OCI-LY7 (cell line): ENCODE measurements around the gene HSPBP1. TPM values are rescaled to one million over a fixed set of nuclear protein-coding genes. Genes with fewer than 3 reads are reported as not detected.

Experiments
- BruUV-seq: library from RNA; stranded (reverse); fragments of 400-500 nt; replicated peaks from 2 replicates; lab custom pipeline; 2021; lab: Mats Ljungman, UMichigan
- CTCF ChIA-PET: fragments of 300-600 bp; sonication (Branson Sonifier 250); formaldehyde crosslinking; loops from one replicate; lab custom pipeline; 2022; ENCODE audit warnings: antibody characterized with exemption; ENCODE audit not compliant: unreplicated experiment; lab: Charles Lee
- POLR2A ChIA-PET: fragments of 300-600 bp; sonication (Branson Sonifier 250); formaldehyde crosslinking; loops from one replicate; lab custom pipeline; 2022; ENCODE audit warnings: antibody characterized with exemption; lab: Charles Lee
- DNase-seq: peaks from one replicate; pipeline ENCODE4 v3.0.0-alpha.2; 2015; ENCODE audit warnings: low spot score
- H2AFZ ChIP-seq: fragments of 200-600 bp; sonication (generic), shearing (Covaris generic); 2 replicates; pipeline ENCODE4 v1.6.1; 2014; ENCODE audit warnings: mild to moderate bottlenecking, antibody characterized with exemption, low read length, moderate library complexity
- H3K27ac ChIP-seq: fragments of 200-600 bp; sonication (generic); 2 replicates; pipeline ENCODE4 v1.5.1; 2014; ENCODE audit warnings: mixed run types, low read depth, mild to moderate bottlenecking, moderate library complexity, low read length, inconsistent platforms; ENCODE audit not compliant: poor library complexity, severe bottlenecking
- H3K36me3 ChIP-seq: fragments of 200-600 bp; sonication (generic); 2 replicates; pipeline ENCODE4 v1.6.1; 2014; ENCODE audit warnings: mild to moderate bottlenecking, antibody characterized with exemption, low read length, moderate library complexity, mixed read lengths; ENCODE audit not compliant: insufficient read depth
- H3K4me1 ChIP-seq: fragments of 200-600 bp; sonication (generic); 2 replicates; pipeline ENCODE4 v1.5.1; 2014; ENCODE audit warnings: mild to moderate bottlenecking, low read length; ENCODE audit not compliant: insufficient read depth, poor library complexity, severe bottlenecking
- H3K4me2 ChIP-seq: fragments of 200-600 bp; sonication (generic); 2 replicates; pipeline ENCODE4 v1.6.1; 2014; ENCODE audit warnings: mild to moderate bottlenecking, low read length
- H3K4me3 ChIP-seq: fragments of 200-600 bp; sonication (generic); 2 replicates; pipeline ENCODE4 v1.5.1; 2014; ENCODE audit warnings: mild to moderate bottlenecking, low read depth, low read length; ENCODE audit not compliant: poor library complexity, severe bottlenecking
- H3K79me2 ChIP-seq: fragments of 200-600 bp; sonication (generic); 2 replicates; pipeline ENCODE4 v1.6.1; 2016; ENCODE audit warnings: low read depth, mild to moderate bottlenecking, low read length, moderate library complexity, mixed read lengths; ENCODE audit not compliant: insufficient read depth
- H3K9me2 ChIP-seq: fragments of 200-600 bp; sonication (generic); 2 replicates; pipeline ENCODE4 v1.6.1; 2016; ENCODE audit warnings: mild to moderate bottlenecking, low read length, mixed read lengths; ENCODE audit not compliant: insufficient read depth
- H3K9me3 ChIP-seq: fragments of 200-600 bp; sonication (generic); 2 replicates; pipeline ENCODE4 v1.6.1; 2014; ENCODE audit warnings: mild to moderate bottlenecking, mixed run types, low read length, mixed read lengths
- H4K20me1 ChIP-seq: fragments of 200-600 bp; sonication (generic); 2 replicates; pipeline ENCODE4 v1.6.1; 2014; ENCODE audit warnings: mild to moderate bottlenecking, antibody characterized with exemption, low read length, moderate library complexity, mixed read lengths; ENCODE audit not compliant: insufficient read depth
- EZH2phosphoT487 ChIP-seq: fragments of 200-600 bp; sonication (generic); IDR thresholded peaks from 2 replicates; pipeline ENCODE4 v1.6.1; 2018; ENCODE audit warnings: low read depth, borderline replicate concordance, mild to moderate bottlenecking, mixed run types, antibody characterized with exemption, low read length, moderate library complexity, mixed read lengths
- intact Hi-C: fragments of 100-400 bp; cut with micrococcal nuclease; formaldehyde crosslinking; loops from one replicate; pipeline ENCODE4 v1.10.0; 2022; ENCODE audit not compliant: unreplicated experiment
- total RNA-seq, 2 experiments: library from RNA; depleted of rRNA in 1 of 2; stranded (reverse); fragments of >200 nt in 1 of 2; shearing (Covaris generic) in 1 of 2; gene quantifications; 2 replicates each; pipeline ENCODE4 v1.2.3, GENCODE V29; 2014 to 2022
- TF ChIP-seq, protein P1 (sequence below): fragments of 200-600 bp; sonication (generic); conservative IDR thresholded peaks from 2 replicates; pipeline ENCODE4 v1.5.1; 2014; ENCODE audit warnings: mild to moderate bottlenecking, antibody characterized with exemption, low read length, moderate library complexity, mixed read lengths

The HSPBP1 gene
- total RNA-seq, 2 experiments from 2014 or later = 38.7 to 41.3 TPM

DNA sequence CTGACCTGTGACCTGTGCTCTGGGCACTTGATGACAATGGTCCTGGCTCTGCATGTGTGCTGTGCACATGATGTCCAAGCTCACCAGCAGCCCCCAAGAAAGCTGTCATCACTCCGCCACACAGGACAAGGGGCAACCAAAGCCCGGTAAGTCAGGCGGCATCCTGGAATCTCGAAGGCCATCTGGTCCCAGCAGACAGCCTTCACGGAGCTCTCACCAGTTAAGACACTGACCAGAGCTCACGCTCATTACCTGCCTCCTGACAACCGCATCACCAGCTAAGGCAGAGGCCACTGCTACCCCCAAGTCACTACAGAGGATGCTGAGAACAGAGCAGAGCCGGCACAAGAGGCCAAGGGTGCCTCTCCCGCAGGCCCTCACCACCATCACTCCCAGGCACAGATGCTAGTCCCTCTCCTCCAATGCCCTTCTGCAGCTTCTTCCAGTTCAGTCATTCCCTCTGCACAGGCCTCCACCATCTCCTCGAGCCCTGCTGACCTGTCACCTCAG lies 31.7 kb downstream of the HSPBP1 start:
- Histone ChIP-seq H3K4me3 (no peak overlapping the region), H3K79me2 (peaks cover 62% of the 10 kb centered on the region), H3K4me2 (no peak overlapping the region), H4K20me1 (peaks cover 32% of the 10 kb centered on the region), H3K36me3 (peaks cover 99% of the 10 kb centered on the region), H2AFZ (no peak overlapping the region), H3K27ac (no peak overlapping the region), H3K4me1 (peaks cover 26% of the 10 kb centered on the region), H3K9me2 (no peaks in the 10 kb centered on the region), H3K9me3 (no peaks in the 10 kb centered on the region)
- intact Hi-C loops = no loop called here
- ChIA-PET CTCF (no interaction called here), POLR2A (no interaction called here)
- no peak for DNase-seq
- TF ChIP-seq, protein P1, sequence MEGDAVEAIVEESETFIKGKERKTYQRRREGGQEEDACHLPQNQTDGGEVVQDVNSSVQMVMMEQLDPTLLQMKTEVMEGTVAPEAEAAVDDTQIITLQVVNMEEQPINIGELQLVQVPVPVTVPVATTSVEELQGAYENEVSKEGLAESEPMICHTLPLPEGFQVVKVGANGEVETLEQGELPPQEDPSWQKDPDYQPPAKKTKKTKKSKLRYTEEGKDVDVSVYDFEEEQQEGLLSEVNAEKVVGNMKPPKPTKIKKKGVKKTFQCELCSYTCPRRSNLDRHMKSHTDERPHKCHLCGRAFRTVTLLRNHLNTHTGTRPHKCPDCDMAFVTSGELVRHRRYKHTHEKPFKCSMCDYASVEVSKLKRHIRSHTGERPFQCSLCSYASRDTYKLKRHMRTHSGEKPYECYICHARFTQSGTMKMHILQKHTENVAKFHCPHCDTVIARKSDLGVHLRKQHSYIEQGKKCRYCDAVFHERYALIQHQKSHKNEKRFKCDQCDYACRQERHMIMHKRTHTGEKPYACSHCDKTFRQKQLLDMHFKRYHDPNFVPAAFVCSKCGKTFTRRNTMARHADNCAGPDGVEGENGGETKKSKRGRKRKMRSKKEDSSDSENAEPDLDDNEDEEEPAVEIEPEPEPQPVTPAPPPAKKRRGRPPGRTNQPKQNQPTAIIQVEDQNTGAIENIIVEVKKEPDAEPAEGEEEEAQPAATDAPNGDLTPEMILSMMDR = no peak
- TF ChIP-seq EZH2phosphoT487 = no peak
- no TSS peak for BruUV-seq

DNA sequence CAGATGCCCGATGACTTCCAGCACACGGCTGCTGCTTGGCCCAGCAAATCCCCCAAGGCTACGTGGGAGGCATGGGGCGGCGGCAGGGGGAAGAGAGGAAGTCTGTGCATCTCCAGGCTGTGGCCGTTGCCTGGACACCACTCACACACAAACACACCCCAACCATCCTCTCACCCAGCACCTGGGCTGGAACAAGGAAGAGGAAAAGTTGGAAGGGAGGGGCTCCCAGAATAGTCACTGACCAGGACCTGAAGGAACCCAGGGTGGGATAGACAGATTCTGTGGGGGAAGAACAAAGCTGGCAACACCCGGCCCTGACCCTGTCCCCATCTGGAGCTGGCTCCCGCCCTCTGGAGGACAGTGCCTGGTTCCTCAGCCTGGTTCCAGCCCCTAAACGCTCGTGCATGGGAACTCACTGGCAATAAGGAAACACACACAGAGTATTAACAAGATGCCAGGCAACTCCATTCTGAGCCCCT lies 32.2 kb downstream of the HSPBP1 start:
- Histone ChIP-seq H4K20me1 (peaks cover 32% of the 10 kb centered on the region), H3K4me3 (no peak overlapping the region), H3K4me1 (peaks cover 20% of the 10 kb centered on the region), H3K9me3 (no peaks in the 10 kb centered on the region), H3K79me2 (peaks cover 56% of the 10 kb centered on the region), H2AFZ (no peak overlapping the region), H3K36me3 (peaks cover 99% of the 10 kb centered on the region), H3K27ac (no peak overlapping the region), H3K9me2 (no peaks in the 10 kb centered on the region), H3K4me2 (no peak overlapping the region)
- intact Hi-C loops = no loop called here
- DNase-seq = no peak
- TF ChIP-seq EZH2phosphoT487 = no peak
- TF ChIP-seq, protein P1 = no peak
- CTCF ChIA-PET = no interaction called here
- no TSS peak for BruUV-seq
- POLR2A ChIA-PET = no interaction called here
